WTC11 (cell line): ENCODE results near the gene IRX3. TPM values are rescaled to one million over a fixed set of nuclear protein-coding genes. Genes with fewer than 3 reads are reported as not detected.

Experiments
- ATAC-seq: fragments of 200-7000 bp; cut with Tn5 transposase; 2 replicates; pipeline ENCODE4 v1.10.0; 2021; ENCODE audit warnings: mild to moderate bottlenecking, moderate library complexity
- CTCF ChIA-PET: fragments of 300-600 bp; sonication (Branson Sonifier 250); formaldehyde crosslinking; loops from one replicate; lab custom pipeline; 2021; ENCODE audit warnings: antibody characterized with exemption; lab: Charles Lee
- POLR2A ChIA-PET: fragments of 350-600 bp; sonication (Branson Sonifier 250); formaldehyde crosslinking; loops from one replicate; lab custom pipeline; 2021; ENCODE audit warnings: antibody characterized with exemption; lab: Charles Lee
- DNase-seq: peaks from one replicate; pipeline ENCODE4 v3.0.0; 2021; ENCODE audit warnings: low spot score
- H3K27ac Mint-ChIP-seq: 2 replicates; pipeline ENCODE4 v1.8.0; 2021; ENCODE audit warnings: mixed read lengths
- H3K27me3 Mint-ChIP-seq: 2 replicates; pipeline ENCODE4 v1.8.0; 2021; ENCODE audit warnings: low read depth, mild to moderate bottlenecking, moderate library complexity, mixed read lengths
- H3K36me3 Mint-ChIP-seq: 2 replicates; pipeline ENCODE4 v1.8.0; 2021; ENCODE audit warnings: mixed read lengths
- H3K4me1 Mint-ChIP-seq: 2 replicates; pipeline ENCODE4 v1.8.0; 2022; ENCODE audit warnings: mixed read lengths
- H3K4me3 Mint-ChIP-seq: 2 replicates; pipeline ENCODE4 v1.8.0; 2021; ENCODE audit warnings: mild to moderate bottlenecking, moderate library complexity, mixed read lengths
- H3K9me3 Mint-ChIP-seq: 2 replicates; pipeline ENCODE4 v1.8.0; 2021; ENCODE audit warnings: mixed read lengths
- ELF4 ChIP-seq: sonication (generic); formaldehyde crosslinking; IDR thresholded peaks from 2 replicates; pipeline ENCODE4 v1.8.1; 2022; ENCODE audit warnings: low read depth, mild to moderate bottlenecking, moderate library complexity, missing genetic modification reagents
- FOXP1 ChIP-seq: sonication (generic); formaldehyde crosslinking; IDR thresholded peaks from 2 replicates; pipeline ENCODE4 v1.8.0; 2022; ENCODE audit warnings: missing genetic modification reagents, mild to moderate bottlenecking, moderate library complexity, borderline replicate concordance
- FOXP4 ChIP-seq: sonication (generic); formaldehyde crosslinking; IDR thresholded peaks from 2 replicates; pipeline ENCODE4 v1.8.0; 2022; ENCODE audit warnings: mild to moderate bottlenecking, missing genetic modification reagents
- HMGA2 ChIP-seq: fragments of 250-450 bp; sonication (Bioruptor Pico); IDR thresholded peaks from 2 replicates; pipeline ENCODE4 v1.4.0; 2021; ENCODE audit warnings: mild to moderate bottlenecking, moderate library complexity
- JAZF1 ChIP-seq: fragments of 250-450 bp; sonication (Bioruptor Pico); IDR thresholded peaks from 2 replicates; pipeline ENCODE4 v1.9.0; 2021; ENCODE audit warnings: moderate library complexity, mild to moderate bottlenecking, inconsistent platforms
- JUN ChIP-seq: sonication (generic); formaldehyde crosslinking; IDR thresholded peaks from 2 replicates; pipeline ENCODE4 v1.8.0; 2023; ENCODE audit warnings: mild to moderate bottlenecking, missing genetic modification reagents
- MAX ChIP-seq: sonication (generic); formaldehyde crosslinking; IDR thresholded peaks from 2 replicates; pipeline ENCODE4 v1.8.0; 2022; ENCODE audit warnings: mild to moderate bottlenecking, missing genetic modification reagents
- MXD4 ChIP-seq: fragments of 250-450 bp; sonication (Bioruptor Pico); IDR thresholded peaks from 2 replicates; pipeline ENCODE4 v1.8.0; 2021; ENCODE audit warnings: mild to moderate bottlenecking, moderate library complexity, borderline replicate concordance
- NFATC4 ChIP-seq: fragments of 250-450 bp; sonication (Bioruptor Pico); IDR thresholded peaks from 2 replicates; pipeline ENCODE4 v1.9.0; 2021; ENCODE audit warnings: mild to moderate bottlenecking
- NFYB ChIP-seq: sonication (generic); formaldehyde crosslinking; conservative IDR thresholded peaks from 2 replicates; pipeline ENCODE4 v1.8.0; 2022; ENCODE audit warnings: low read depth, missing genetic modification reagents
- OVOL2 ChIP-seq: fragments of 250-450 bp; sonication (Bioruptor Pico); IDR thresholded peaks from 2 replicates; pipeline ENCODE4 v1.9.0; 2021; ENCODE audit warnings: mild to moderate bottlenecking, borderline replicate concordance
- SMAD3 ChIP-seq: sonication (generic); formaldehyde crosslinking; IDR thresholded peaks from 2 replicates; pipeline ENCODE4 v1.8.0; 2022; ENCODE audit warnings: missing genetic modification reagents, mild to moderate bottlenecking, borderline replicate concordance
- SOX15 ChIP-seq: fragments of 250-450 bp; sonication (Bioruptor Pico); IDR thresholded peaks from 2 replicates; pipeline ENCODE4 v1.9.0; 2021; ENCODE audit warnings: mild to moderate bottlenecking
- SP1 ChIP-seq: sonication (generic); formaldehyde crosslinking; conservative IDR thresholded peaks from 2 replicates; pipeline ENCODE4 v1.8.1; 2022; ENCODE audit warnings: missing genetic modification reagents
- ZBTB43 ChIP-seq: sonication (generic); formaldehyde crosslinking; IDR thresholded peaks from 2 replicates; pipeline ENCODE4 v1.8.1; 2023; ENCODE audit warnings: mild to moderate bottlenecking, missing genetic modification reagents
- ZNF121 ChIP-seq: sonication (generic); formaldehyde crosslinking; IDR thresholded peaks from 2 replicates; pipeline ENCODE4 v1.8.0; 2023; ENCODE audit warnings: missing genetic modification reagents
- ZNF138 ChIP-seq: sonication (generic); formaldehyde crosslinking; conservative IDR thresholded peaks from 2 replicates; pipeline ENCODE4 v1.8.1; 2022; ENCODE audit warnings: mild to moderate bottlenecking, moderate library complexity, missing genetic modification reagents
- ZNF219 ChIP-seq: sonication (generic); formaldehyde crosslinking; IDR thresholded peaks from 2 replicates; pipeline ENCODE4 v1.8.0; 2023; ENCODE audit warnings: missing genetic modification reagents, mild to moderate bottlenecking, borderline replicate concordance
- ZNF263 ChIP-seq: sonication (generic); formaldehyde crosslinking; IDR thresholded peaks from 2 replicates; pipeline ENCODE4 v1.8.1; 2022; ENCODE audit warnings: low read depth, mild to moderate bottlenecking, moderate library complexity, missing genetic modification reagents
- ZNF317 ChIP-seq: sonication (generic); formaldehyde crosslinking; IDR thresholded peaks from 2 replicates; pipeline ENCODE4 v1.8.1; 2023; ENCODE audit warnings: low read depth, mild to moderate bottlenecking, moderate library complexity, missing genetic modification reagents, borderline replicate concordance
- ZNF396 ChIP-seq: fragments of 250-450 bp; sonication (Bioruptor Pico); IDR thresholded peaks from 2 replicates; pipeline ENCODE4 v1.8.0; 2021; ENCODE audit warnings: mild to moderate bottlenecking, moderate library complexity, borderline replicate concordance
- ZNF512 ChIP-seq: sonication (generic); formaldehyde crosslinking; IDR thresholded peaks from 2 replicates; pipeline ENCODE4 v1.8.1; 2022; ENCODE audit warnings: missing genetic modification reagents, borderline replicate concordance
- total RNA-seq: library from RNA; stranded (reverse); gene quantifications from 3 replicates; pipeline ENCODE4 v1.2.3, GENCODE V29; 2021
- TF ChIP-seq, protein P1 (sequence below): sonication (generic); formaldehyde crosslinking; IDR thresholded peaks from 2 replicates; pipeline ENCODE4 v1.8.1; 2022; ENCODE audit warnings: mild to moderate bottlenecking, moderate library complexity, missing genetic modification reagents
- TF ChIP-seq, protein P2 (sequence below): sonication (generic); formaldehyde crosslinking; IDR thresholded peaks from 2 replicates; pipeline ENCODE4 v1.8.1; 2023; ENCODE audit warnings: mild to moderate bottlenecking, missing genetic modification reagents, moderate library complexity
- TF ChIP-seq, protein P3 (sequence below): fragments of 250-450 bp; sonication (Bioruptor Pico); IDR thresholded peaks from 2 replicates; pipeline ENCODE4 v1.9.0; 2021; ENCODE audit warnings: mild to moderate bottlenecking
- TF ChIP-seq, protein P4 (sequence below): sonication (generic); formaldehyde crosslinking; IDR thresholded peaks from 2 replicates; pipeline ENCODE4 v1.8.1; 2022; ENCODE audit warnings: low read depth, missing genetic modification reagents, borderline replicate concordance
- TF ChIP-seq, protein P5 (sequence below): sonication (generic); formaldehyde crosslinking; IDR thresholded peaks from 2 replicates; pipeline ENCODE4 v1.8.0; 2023; ENCODE audit warnings: missing genetic modification reagents

The IRX3 gene
- total RNA-seq, 1 experiment from 2014 or later = 1.1 TPM

GRCh38 chr16:54297154-54297553, 10.6 kb upstream of the IRX3 start:
- POLR2A ChIA-PET = interaction anchor here (0.6 kb wide), 1 partner anchor 416 kb away, joined by 8 read pairs; no protein-coding TSS in a partner anchor

DNA sequence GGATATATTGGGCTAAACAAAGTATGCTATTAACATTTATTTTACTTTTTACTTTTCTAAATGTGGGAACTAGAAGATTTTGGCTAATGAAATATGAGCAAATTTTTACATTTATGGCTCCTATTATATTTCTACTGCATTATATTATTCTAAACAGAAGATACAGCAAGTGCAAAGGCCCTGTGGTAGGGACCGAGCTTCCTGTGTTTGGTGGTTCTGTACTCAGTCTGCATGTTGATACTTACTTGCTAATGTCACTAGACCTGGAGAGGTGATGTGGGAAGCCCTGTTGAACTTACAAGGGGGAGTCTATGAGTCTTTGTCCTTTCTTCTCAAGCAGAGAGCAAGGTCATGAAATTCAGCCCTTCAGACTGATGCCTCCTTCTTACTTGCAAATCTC, 10.0 kb upstream of the IRX3 start:
- DNase-seq = no peak
- H3K9me3 Mint-ChIP-seq = peaks cover 24% of the 10 kb centered on the region
- POLR2A ChIA-PET = no interaction called here
- H3K27ac Mint-ChIP-seq = no peak overlapping the region
- no peak for ATAC-seq
- H3K27me3 Mint-ChIP-seq = peaks cover 38% of the 10 kb centered on the region
- TF ChIP-seq ZNF396 (no peak), MXD4 (CRISPR knock-in tag) (no peak), JUN (CRISPR knock-in tag) (no peak), JAZF1 (CRISPR knock-in tag) (no peak), ZBTB43 (CRISPR knock-in tag) (no peak), SMAD3 (CRISPR knock-in tag) (no peak), ZNF512 (CRISPR knock-in tag) (no peak), ELF4 (CRISPR knock-in tag) (no peak), FOXP4 (CRISPR knock-in tag) (no peak), NFYB (no peak), OVOL2 (CRISPR knock-in tag) (no peak)
- TF ChIP-seq, protein P1, sequence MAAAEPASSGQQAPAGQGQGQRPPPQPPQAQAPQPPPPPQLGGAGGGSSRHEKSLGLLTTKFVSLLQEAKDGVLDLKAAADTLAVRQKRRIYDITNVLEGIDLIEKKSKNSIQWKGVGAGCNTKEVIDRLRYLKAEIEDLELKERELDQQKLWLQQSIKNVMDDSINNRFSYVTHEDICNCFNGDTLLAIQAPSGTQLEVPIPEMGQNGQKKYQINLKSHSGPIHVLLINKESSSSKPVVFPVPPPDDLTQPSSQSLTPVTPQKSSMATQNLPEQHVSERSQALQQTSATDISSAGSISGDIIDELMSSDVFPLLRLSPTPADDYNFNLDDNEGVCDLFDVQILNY = no peak
- TF ChIP-seq, protein P2, sequence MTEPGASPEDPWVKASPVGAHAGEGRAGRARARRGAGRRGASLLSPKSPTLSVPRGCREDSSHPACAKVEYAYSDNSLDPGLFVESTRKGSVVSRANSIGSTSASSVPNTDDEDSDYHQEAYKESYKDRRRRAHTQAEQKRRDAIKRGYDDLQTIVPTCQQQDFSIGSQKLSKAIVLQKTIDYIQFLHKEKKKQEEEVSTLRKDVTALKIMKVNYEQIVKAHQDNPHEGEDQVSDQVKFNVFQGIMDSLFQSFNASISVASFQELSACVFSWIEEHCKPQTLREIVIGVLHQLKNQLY (CRISPR knock-in tag) = no peak
- TF ChIP-seq, protein P3, sequence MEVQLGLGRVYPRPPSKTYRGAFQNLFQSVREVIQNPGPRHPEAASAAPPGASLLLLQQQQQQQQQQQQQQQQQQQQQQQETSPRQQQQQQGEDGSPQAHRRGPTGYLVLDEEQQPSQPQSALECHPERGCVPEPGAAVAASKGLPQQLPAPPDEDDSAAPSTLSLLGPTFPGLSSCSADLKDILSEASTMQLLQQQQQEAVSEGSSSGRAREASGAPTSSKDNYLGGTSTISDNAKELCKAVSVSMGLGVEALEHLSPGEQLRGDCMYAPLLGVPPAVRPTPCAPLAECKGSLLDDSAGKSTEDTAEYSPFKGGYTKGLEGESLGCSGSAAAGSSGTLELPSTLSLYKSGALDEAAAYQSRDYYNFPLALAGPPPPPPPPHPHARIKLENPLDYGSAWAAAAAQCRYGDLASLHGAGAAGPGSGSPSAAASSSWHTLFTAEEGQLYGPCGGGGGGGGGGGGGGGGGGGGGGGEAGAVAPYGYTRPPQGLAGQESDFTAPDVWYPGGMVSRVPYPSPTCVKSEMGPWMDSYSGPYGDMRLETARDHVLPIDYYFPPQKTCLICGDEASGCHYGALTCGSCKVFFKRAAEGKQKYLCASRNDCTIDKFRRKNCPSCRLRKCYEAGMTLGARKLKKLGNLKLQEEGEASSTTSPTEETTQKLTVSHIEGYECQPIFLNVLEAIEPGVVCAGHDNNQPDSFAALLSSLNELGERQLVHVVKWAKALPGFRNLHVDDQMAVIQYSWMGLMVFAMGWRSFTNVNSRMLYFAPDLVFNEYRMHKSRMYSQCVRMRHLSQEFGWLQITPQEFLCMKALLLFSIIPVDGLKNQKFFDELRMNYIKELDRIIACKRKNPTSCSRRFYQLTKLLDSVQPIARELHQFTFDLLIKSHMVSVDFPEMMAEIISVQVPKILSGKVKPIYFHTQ (CRISPR knock-in tag) = no peak
- TF ChIP-seq, protein P4, sequence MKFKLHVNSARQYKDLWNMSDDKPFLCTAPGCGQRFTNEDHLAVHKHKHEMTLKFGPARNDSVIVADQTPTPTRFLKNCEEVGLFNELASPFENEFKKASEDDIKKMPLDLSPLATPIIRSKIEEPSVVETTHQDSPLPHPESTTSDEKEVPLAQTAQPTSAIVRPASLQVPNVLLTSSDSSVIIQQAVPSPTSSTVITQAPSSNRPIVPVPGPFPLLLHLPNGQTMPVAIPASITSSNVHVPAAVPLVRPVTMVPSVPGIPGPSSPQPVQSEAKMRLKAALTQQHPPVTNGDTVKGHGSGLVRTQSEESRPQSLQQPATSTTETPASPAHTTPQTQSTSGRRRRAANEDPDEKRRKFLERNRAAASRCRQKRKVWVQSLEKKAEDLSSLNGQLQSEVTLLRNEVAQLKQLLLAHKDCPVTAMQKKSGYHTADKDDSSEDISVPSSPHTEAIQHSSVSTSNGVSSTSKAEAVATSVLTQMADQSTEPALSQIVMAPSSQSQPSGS (CRISPR knock-in tag) = no peak
- TF ChIP-seq, all 79 proteins: peak for 0
- Mint-ChIP-seq H3K4me1 (peaks cover 8% of the 10 kb centered on the region), H3K36me3 (peaks cover 7% of the 10 kb centered on the region), H3K4me3 (no peak overlapping the region)
- CTCF ChIA-PET = no interaction called here

More at GRCh38 chr16:54297154-54297553, 10.6 kb upstream of the IRX3 start:
- H3K27me3 Mint-ChIP-seq = peaks cover 32% of the 10 kb centered on the region
- no peak overlapping the region for H3K4me3 Mint-ChIP-seq
- H3K27ac Mint-ChIP-seq = no peak overlapping the region
- TF ChIP-seq SP1 (no peak), HMGA2 (CRISPR knock-in tag) (no peak), ZNF219 (CRISPR knock-in tag) (no peak), NFATC4 (no peak), NFYB (no peak), ZNF263 (no peak), SOX15 (CRISPR knock-in tag) (no peak), OVOL2 (CRISPR knock-in tag) (no peak), FOXP1 (no peak), MAX (CRISPR knock-in tag) (no peak), ZNF317 (CRISPR knock-in tag) (no peak), ZNF121 (CRISPR knock-in tag) (no peak), ZNF138 (CRISPR knock-in tag) (no peak)
- TF ChIP-seq, protein P5, sequence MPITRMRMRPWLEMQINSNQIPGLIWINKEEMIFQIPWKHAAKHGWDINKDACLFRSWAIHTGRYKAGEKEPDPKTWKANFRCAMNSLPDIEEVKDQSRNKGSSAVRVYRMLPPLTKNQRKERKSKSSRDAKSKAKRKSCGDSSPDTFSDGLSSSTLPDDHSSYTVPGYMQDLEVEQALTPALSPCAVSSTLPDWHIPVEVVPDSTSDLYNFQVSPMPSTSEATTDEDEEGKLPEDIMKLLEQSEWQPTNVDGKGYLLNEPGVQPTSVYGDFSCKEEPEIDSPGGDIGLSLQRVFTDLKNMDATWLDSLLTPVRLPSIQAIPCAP (CRISPR knock-in tag) = no peak
- CTCF ChIA-PET = no interaction called here
- H3K9me3 Mint-ChIP-seq = peaks cover 24% of the 10 kb centered on the region
- ATAC-seq = no peak
- H3K4me1 Mint-ChIP-seq = peaks cover 2% of the 10 kb centered on the region
- peaks cover 7% of the 10 kb centered on the region for H3K36me3 Mint-ChIP-seq
- DNase-seq = no peak
